Measurements from ENCODE around the gene ADAMTSL5. TPM values are rescaled to one million over a fixed set of nuclear protein-coding genes. Genes with fewer than 3 reads are reported as not detected.

The ADAMTSL5 gene
- total and polyA plus RNA-seq, 9 of the 15 experiments (the other 6 are each of a cell fraction or from before 2014, with no cell fraction given), result 1.0 to 11.6 (median 4.1) TPM

- TF ChIP-seq RNF2 (IDR thresholded peaks at IDR 0.05), result peak; percentile 72; the same call in 1 of the 2 replicates
- TF ChIP-seq HNRNPLL (IDR thresholded peaks at IDR 0.05; ENCODE audit: low read depth, low read length, poor library complexity, severe bottlenecking), result peak; percentile 82
- no peak for TF ChIP-seq ZNF436 (CRISPR knock-in tag; IDR thresholded peaks at IDR 0.05)
- no peak for TF ChIP-seq ZNF274 (IDR thresholded peaks at IDR 0.05; ENCODE audit: borderline replicate concordance, low read depth, low read length)
- TF ChIP-seq SRSF3 (IDR thresholded peaks at IDR 0.05; ENCODE audit: insufficient read depth, low read length), result no peak
- peak; percentile 87 for TF ChIP-seq LCOR (CRISPR knock-in tag; IDR thresholded peaks at IDR 0.05)
- no peak for TF ChIP-seq GATAD2A (IDR thresholded peaks at IDR 0.05)
- TF ChIP-seq ELK3 (CRISPR knock-in tag; IDR thresholded peaks at IDR 0.05), result no peak
- peak; percentile 80 to 89 for TF ChIP-seq MAZ (CRISPR knock-in tag; conservative IDR thresholded peaks at IDR 0.05 in 1 of 2, IDR thresholded peaks at IDR 0.05 in 1 of 2)
- peak; percentile 99 for TF ChIP-seq ETV1 (tag; conservative IDR thresholded peaks at IDR 0.05; ENCODE audit: low read depth)
- peak; percentile 92 for TF ChIP-seq MTA3 (IDR thresholded peaks at IDR 0.05; ENCODE audit: borderline replicate concordance)
- TF ChIP-seq ADNP (tag; IDR thresholded peaks at IDR 0.05), result peak; percentile 99
- peak; percentile 98 for TF ChIP-seq ETV5 (CRISPR knock-in tag; IDR thresholded peaks at IDR 0.05; ENCODE audit: low read depth)
- TF ChIP-seq, protein P1, sequence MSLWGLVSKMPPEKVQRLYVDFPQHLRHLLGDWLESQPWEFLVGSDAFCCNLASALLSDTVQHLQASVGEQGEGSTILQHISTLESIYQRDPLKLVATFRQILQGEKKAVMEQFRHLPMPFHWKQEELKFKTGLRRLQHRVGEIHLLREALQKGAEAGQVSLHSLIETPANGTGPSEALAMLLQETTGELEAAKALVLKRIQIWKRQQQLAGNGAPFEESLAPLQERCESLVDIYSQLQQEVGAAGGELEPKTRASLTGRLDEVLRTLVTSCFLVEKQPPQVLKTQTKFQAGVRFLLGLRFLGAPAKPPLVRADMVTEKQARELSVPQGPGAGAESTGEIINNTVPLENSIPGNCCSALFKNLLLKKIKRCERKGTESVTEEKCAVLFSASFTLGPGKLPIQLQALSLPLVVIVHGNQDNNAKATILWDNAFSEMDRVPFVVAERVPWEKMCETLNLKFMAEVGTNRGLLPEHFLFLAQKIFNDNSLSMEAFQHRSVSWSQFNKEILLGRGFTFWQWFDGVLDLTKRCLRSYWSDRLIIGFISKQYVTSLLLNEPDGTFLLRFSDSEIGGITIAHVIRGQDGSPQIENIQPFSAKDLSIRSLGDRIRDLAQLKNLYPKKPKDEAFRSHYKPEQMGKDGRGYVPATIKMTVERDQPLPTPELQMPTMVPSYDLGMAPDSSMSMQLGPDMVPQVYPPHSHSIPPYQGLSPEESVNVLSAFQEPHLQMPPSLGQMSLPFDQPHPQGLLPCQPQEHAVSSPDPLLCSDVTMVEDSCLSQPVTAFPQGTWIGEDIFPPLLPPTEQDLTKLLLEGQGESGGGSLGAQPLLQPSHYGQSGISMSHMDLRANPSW (CRISPR knock-in tag; IDR thresholded peaks at IDR 0.05), result 0 out of 2 replicates have a peak, but pooled peaks have one; percentile 79
- TF ChIP-seq ID3 (CRISPR knock-in tag; IDR thresholded peaks at IDR 0.05), result no peak
- TF ChIP-seq ID3 (tag; IDR thresholded peaks at IDR 0.05), result peak; percentile 80
- TF ChIP-seq PRMT5 (CRISPR knock-in tag; IDR thresholded peaks at IDR 0.05), result no peak
- no peak for TF ChIP-seq HEY1 (CRISPR knock-in tag; IDR thresholded peaks at IDR 0.05; ENCODE audit: borderline replicate concordance)
- no peak for TF ChIP-seq CAMTA2 (CRISPR knock-in tag; conservative IDR thresholded peaks at IDR 0.05)
- TF ChIP-seq FOXM1 (IDR thresholded peaks at IDR 0.05; ENCODE audit: low read depth), result no peak
- TF ChIP-seq FOXM1 (CRISPR knock-in tag; IDR thresholded peaks at IDR 0.05; ENCODE audit: low read depth), result peak; percentile 80; the same call in 1 of the 2 replicates
Observed at GRCh38 chr19:1478934-1479707, 33.7 kb downstream of the ADAMTSL5 start, which contains the start of gene C19orf25 (continued).
